HepG2 (cell line): ENCODE data around the gene CCDC88C. TPM values are rescaled to one million over a fixed set of nuclear protein-coding genes. Genes with fewer than 3 reads are reported as not detected.

ENCODE experiments used
- ATAC-seq: fragments of 200-7000 bp; cut with Tn5 transposase; 3 replicates; pipeline ENCODE4 v1.9.1; 2020; ENCODE audit warnings: mild to moderate bottlenecking, moderate library complexity
- BruUV-seq: library from RNA; stranded (reverse); fragments of 400-500 nt; replicated peaks from 2 replicates; lab custom pipeline; 2021; lab: Mats Ljungman, UMichigan
- CTCF ChIA-PET: fragments of 300-600 bp; formaldehyde crosslinking; extraction: SDS; loops from one replicate; lab custom pipeline; 2021; ENCODE audit warnings: low total read pairs, inconsistent platforms, low intra/inter-chr PET ratio; lab: Yijun Ruan, JAX
- POLR2A ChIA-PET: fragments of 350-600 bp; sonication (Branson Sonifier 250); formaldehyde crosslinking; loops from one replicate; lab custom pipeline; 2020; ENCODE audit warnings: antibody characterized with exemption, inconsistent platforms; lab: Yijun Ruan, JAX
- DNase-seq: peaks from one replicate; pipeline ENCODE4 v3.0.0-alpha.2; 2015; ENCODE audit warnings: low spot score
- FAIRE-seq: peaks from 3 replicates; lab custom pipeline; 2011; peaks lifted over from hg19 to GRCh38; lab: Jason Lieb, UNC
- H2AFZ ChIP-seq: one replicate; pipeline ENCODE4 v1.6.1; 2011; ENCODE audit warnings: low read length, inconsistent platforms
- H3K27ac ChIP-seq: fragments of 300-600 bp; 3 replicates; pipeline ENCODE4 v1.8.0; 2011; ENCODE audit warnings: mixed run types, mild to moderate bottlenecking, mixed read lengths, low read length, inconsistent platforms; ENCODE audit not compliant: insufficient read depth; ENCODE audit errors: extremely low read length
- H3K27me3 ChIP-seq, 2 experiments: fragments of 200-600 bp in 1 of 2; 2 replicates in 1 of 2; 3 replicates in 1 of 2; pipeline versions ENCODE4 v1.6.0 to v1.8.0; 2011; ENCODE audit warnings: low read length in 2 of 2, mild to moderate bottlenecking in 2 of 2, moderate library complexity in 2 of 2, inconsistent platforms in 1 of 2; ENCODE audit not compliant: insufficient read depth in 2 of 2, control insufficient read depth in 1 of 2
- H3K36me3 ChIP-seq, 2 experiments: fragments of 200-600 bp in 1 of 2; replicated peaks in 1 of 2; 2 replicates in 1 of 2; 3 replicates in 1 of 2; pipeline versions ENCODE4 v1.5.1 to v1.8.0; 2011; ENCODE audit warnings: low read length in 2 of 2, inconsistent platforms in 1 of 2; ENCODE audit not compliant: insufficient read depth in 2 of 2, control insufficient read depth in 1 of 2
- H3K4me1 ChIP-seq: 2 replicates; pipeline ENCODE4 v1.5.1; 2012; ENCODE audit warnings: low read length, inconsistent platforms; ENCODE audit not compliant: insufficient read depth
- H3K4me2 ChIP-seq: 2 replicates; pipeline ENCODE4 v1.6.0; 2011; ENCODE audit warnings: low read depth, low read length, inconsistent platforms
- H3K4me3 ChIP-seq, 3 experiments: fragments of 200-600 bp in 1 of 3; sonication (generic), shearing (Covaris generic) in 1 of 3; replicated peaks in 1 of 3; 2 replicates each; pipeline ENCODE4 v1.5.1; 2011 to 2016; ENCODE audit warnings: low read length in 3 of 3, inconsistent platforms in 2 of 3, low read depth in 2 of 3, mild to moderate bottlenecking in 2 of 3, control low read depth in 1 of 3, mixed read lengths in 1 of 3; ENCODE audit not compliant: insufficient read depth in 1 of 3
- H3K79me2 ChIP-seq: one replicate; pipeline ENCODE4 v1.6.1; 2011; ENCODE audit warnings: low read length, inconsistent platforms; ENCODE audit not compliant: insufficient read depth
- H3K9ac ChIP-seq: 2 replicates; pipeline ENCODE4 v1.6.0; 2011; ENCODE audit warnings: mild to moderate bottlenecking, low read depth, low read length, inconsistent platforms; ENCODE audit not compliant: insufficient read depth
- H3K9me3 ChIP-seq: 2 replicates; pipeline ENCODE4 v1.5.1; 2012; ENCODE audit warnings: mild to moderate bottlenecking, low read length
- H4K20me1 ChIP-seq: 2 replicates; pipeline ENCODE4 v1.6.0; 2011; ENCODE audit warnings: inconsistent platforms, mild to moderate bottlenecking, low read length, moderate library complexity; ENCODE audit not compliant: insufficient read depth
- ERF ChIP-seq: IDR thresholded peaks from 2 replicates; pipeline ENCODE4 v1.6.1; 2018; ENCODE audit warnings: missing biosample characterization, missing genetic modification reagents
- GABPB1 ChIP-seq: IDR thresholded peaks from 2 replicates; pipeline ENCODE4 v1.6.1; 2016; ENCODE audit warnings: mild to moderate bottlenecking, missing genetic modification reagents, moderate library complexity, missing compliant biosample characterization
- MAFG ChIP-seq: sonication (generic); formaldehyde crosslinking; IDR thresholded peaks from 2 replicates; pipeline ENCODE4 v1.5.1; 2020; ENCODE audit warnings: mild to moderate bottlenecking, missing genetic modification reagents
- NCOA5 ChIP-seq: sonication (generic); formaldehyde crosslinking; IDR thresholded peaks from 2 replicates; pipeline ENCODE4 v1.4.0; 2020; ENCODE audit warnings: missing genetic modification reagents
- NFE2 ChIP-seq: sonication (generic); formaldehyde crosslinking; IDR thresholded peaks from 2 replicates; pipeline ENCODE4 v1.4.0; 2020; ENCODE audit warnings: missing genetic modification reagents
- SRY ChIP-seq: sonication (generic); formaldehyde crosslinking; IDR thresholded peaks from 2 replicates; pipeline ENCODE4 v1.8.0; 2022; ENCODE audit warnings: mild to moderate bottlenecking, missing genetic modification reagents
- ZBTB38 ChIP-seq: sonication (generic); formaldehyde crosslinking; IDR thresholded peaks from 2 replicates; pipeline ENCODE4 v1.5.1; 2020; ENCODE audit warnings: mild to moderate bottlenecking, missing genetic modification reagents
- ZFY ChIP-seq: sonication (generic); formaldehyde crosslinking; IDR thresholded peaks from 2 replicates; pipeline ENCODE4 v1.4.0; 2020; ENCODE audit warnings: missing genetic modification reagents
- ZNF235 ChIP-seq: sonication (generic); formaldehyde crosslinking; IDR thresholded peaks from 2 replicates; pipeline ENCODE4 v1.8.1; 2023; ENCODE audit warnings: mild to moderate bottlenecking, missing genetic modification reagents, borderline replicate concordance
- ZNF256 ChIP-seq: sonication (generic); formaldehyde crosslinking; conservative IDR thresholded peaks from 2 replicates; pipeline ENCODE4 v1.4.0; 2020; ENCODE audit warnings: missing genetic modification reagents
- ZNF264 ChIP-seq: sonication (generic); formaldehyde crosslinking; IDR thresholded peaks from 2 replicates; pipeline ENCODE4 v1.4.0; 2020; ENCODE audit warnings: missing genetic modification reagents
- ZNF550 ChIP-seq: sonication (generic); formaldehyde crosslinking; IDR thresholded peaks from 2 replicates; pipeline ENCODE4 v1.4.0; 2020; ENCODE audit warnings: mild to moderate bottlenecking, missing genetic modification reagents, borderline replicate concordance
- ZNF644 ChIP-seq: IDR thresholded peaks from 2 replicates; pipeline ENCODE4 v1.6.1; 2016; ENCODE audit warnings: low read depth
- ZNF891 ChIP-seq: sonication (generic); formaldehyde crosslinking; IDR thresholded peaks from 2 replicates; pipeline ENCODE4 v1.5.0; 2020; ENCODE audit warnings: mild to moderate bottlenecking, missing genetic modification reagents
- WGBS: methylation state at CpG from one replicate; pipeline ENCODE4 v1.1.6; 2017; ENCODE audit warnings: low lambda C conversion rate; 5-methylcytosine and 5-hydroxymethylcytosine counted together
- in situ Hi-C: cut with HindIII; loops from 2 replicates; pipeline ENCODE4 v1.10.0; 2017; ENCODE audit warnings: low pct_unique_long_range_greater_than_20kb; ENCODE audit not compliant: extremely low pct_ligation_motif_present
- intact Hi-C: fragments of 100-400 bp; cut with micrococcal nuclease; formaldehyde crosslinking; loops from one replicate; pipeline ENCODE4 v1.10.0; 2022; ENCODE audit not compliant: unreplicated experiment
- polyA plus RNA-seq, 8 experiments: library from polyadenylated mRNA; depleted of rRNA in 3 of 8; stranded (reverse) in 7 of 8; unstranded in 1 of 8; fragments of >200 nt; fragmentation: Illumina TruSeq in 4 of 8; extraction: Trizol in 4 of 8; gene quantifications; 2 replicates each; pipeline versions ENCODE4 v1.2.1 to v1.2.3, GENCODE V29; 2011 to 2016; ENCODE audit warnings: low read depth in 4 of 8, missing spikeins in 1 of 8, mixed read lengths in 1 of 8; ENCODE audit not compliant: insufficient read depth in 1 of 8
- total RNA-seq, 5 experiments: library from RNA; depleted of rRNA; stranded (reverse); fragments of >200 nt; fragmentation: Illumina TruSeq; extraction: Trizol; gene quantifications; 2 replicates each; pipeline ENCODE4 v1.2.3, GENCODE V29; 2016; ENCODE audit warnings: low read depth in 1 of 5
- TF ChIP-seq, protein P1 (sequence below): sonication (generic); formaldehyde crosslinking; IDR thresholded peaks from 2 replicates; pipeline ENCODE4 v1.8.1; 2023; ENCODE audit warnings: mild to moderate bottlenecking, missing genetic modification reagents, borderline replicate concordance
- TF ChIP-seq, protein P2 (sequence below): sonication (generic); formaldehyde crosslinking; IDR thresholded peaks from 2 replicates; pipeline ENCODE4 v1.5.1; 2020; ENCODE audit warnings: mild to moderate bottlenecking, moderate library complexity, missing genetic modification reagents
- TF ChIP-seq, protein P3 (sequence below): sonication (generic); formaldehyde crosslinking; IDR thresholded peaks from 2 replicates; pipeline ENCODE4 v1.8.1; 2023; ENCODE audit warnings: mild to moderate bottlenecking, moderate library complexity, missing genetic modification reagents
- TF ChIP-seq, protein P4 (sequence below): sonication (generic); formaldehyde crosslinking; IDR thresholded peaks from 2 replicates; pipeline ENCODE4 v1.8.1; 2023; ENCODE audit warnings: mild to moderate bottlenecking, inconsistent platforms, moderate library complexity, missing genetic modification reagents, borderline replicate concordance

Gene CCDC88C
- total and polyA plus RNA-seq, 2 of the 13 experiments (the other 11 are each of a cell fraction or from before 2014, with no cell fraction given): 3.6 to 11.7 TPM

DNA sequence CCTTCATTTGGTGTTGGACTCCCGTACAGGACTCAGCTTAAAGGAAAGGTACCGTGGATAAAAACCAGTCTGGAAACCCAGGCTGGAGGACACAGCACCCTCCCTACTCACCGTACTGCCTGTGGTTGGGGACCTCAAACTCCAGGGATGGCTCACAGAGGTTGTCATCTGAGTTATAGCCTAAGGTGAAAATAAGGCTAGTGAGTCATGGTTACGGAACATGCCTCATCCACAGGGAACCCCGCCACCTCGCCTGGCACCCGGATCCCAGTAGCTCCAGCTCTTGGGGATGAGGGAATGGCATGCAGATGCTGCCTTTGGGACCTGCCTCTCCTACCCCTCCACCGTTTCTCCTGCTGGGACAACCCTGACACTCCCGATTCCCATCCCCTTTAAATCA, 136.3 kb downstream of the CCDC88C start:
- Histone ChIP-seq H3K27me3 (no peaks in the 10 kb centered on the region), H3K27ac (no peak overlapping the region), H4K20me1 (no peaks in the 10 kb centered on the region), H2AFZ (no peak overlapping the region), H3K36me3 (peaks cover 11 to 71% of the 10 kb centered on the region in 2 experiments; a peak in 4 of 5 replicates), H3K4me3 (no peak overlapping the region), H3K79me2 (no peaks in the 10 kb centered on the region), H3K4me1 (peaks cover 4% of the 10 kb centered on the region; the same call in 1 of the 2 replicates), H3K9ac (no peak overlapping the region), H3K4me2 (no peak overlapping the region), H3K9me3 (no peaks in the 10 kb centered on the region)
- ATAC-seq (no peak), DNase-seq (no peak), FAIRE-seq (no peak)
- no TSS peak for BruUV-seq
- ChIA-PET CTCF (no interaction called here), POLR2A (no interaction called here)
- intact Hi-C loops: no loop called here
- TF ChIP-seq ZNF891 (CRISPR knock-in tag): no peak
- TF ChIP-seq ZNF256 (CRISPR knock-in tag): no peak
- no peak for TF ChIP-seq GABPB1 (CRISPR knock-in tag)
- no peak for TF ChIP-seq ZNF264 (CRISPR knock-in tag)
- no peak for TF ChIP-seq ZNF235
- TF ChIP-seq, protein P1, sequence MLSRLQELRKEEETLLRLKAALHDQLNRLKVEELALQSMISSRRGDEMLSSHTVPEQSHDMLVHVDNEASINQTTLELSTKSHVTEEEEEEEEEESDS (CRISPR knock-in tag): no peak
- TF ChIP-seq ZNF644 (CRISPR knock-in tag): no peak
- no peak for TF ChIP-seq MAFG (CRISPR knock-in tag)
- TF ChIP-seq ZNF550 (CRISPR knock-in tag): no peak
- TF ChIP-seq NCOA5: no peak
- no peak for TF ChIP-seq NFE2
- TF ChIP-seq, protein P2, sequence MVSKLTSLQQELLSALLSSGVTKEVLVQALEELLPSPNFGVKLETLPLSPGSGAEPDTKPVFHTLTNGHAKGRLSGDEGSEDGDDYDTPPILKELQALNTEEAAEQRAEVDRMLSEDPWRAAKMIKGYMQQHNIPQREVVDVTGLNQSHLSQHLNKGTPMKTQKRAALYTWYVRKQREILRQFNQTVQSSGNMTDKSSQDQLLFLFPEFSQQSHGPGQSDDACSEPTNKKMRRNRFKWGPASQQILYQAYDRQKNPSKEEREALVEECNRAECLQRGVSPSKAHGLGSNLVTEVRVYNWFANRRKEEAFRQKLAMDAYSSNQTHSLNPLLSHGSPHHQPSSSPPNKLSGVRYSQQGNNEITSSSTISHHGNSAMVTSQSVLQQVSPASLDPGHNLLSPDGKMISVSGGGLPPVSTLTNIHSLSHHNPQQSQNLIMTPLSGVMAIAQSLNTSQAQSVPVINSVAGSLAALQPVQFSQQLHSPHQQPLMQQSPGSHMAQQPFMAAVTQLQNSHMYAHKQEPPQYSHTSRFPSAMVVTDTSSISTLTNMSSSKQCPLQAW (CRISPR knock-in tag): no peak
- TF ChIP-seq ZFY: no peak
- TF ChIP-seq SRY (CRISPR knock-in tag): no peak
- no peak for TF ChIP-seq ZBTB38 (CRISPR knock-in tag)
- TF ChIP-seq, protein P3, sequence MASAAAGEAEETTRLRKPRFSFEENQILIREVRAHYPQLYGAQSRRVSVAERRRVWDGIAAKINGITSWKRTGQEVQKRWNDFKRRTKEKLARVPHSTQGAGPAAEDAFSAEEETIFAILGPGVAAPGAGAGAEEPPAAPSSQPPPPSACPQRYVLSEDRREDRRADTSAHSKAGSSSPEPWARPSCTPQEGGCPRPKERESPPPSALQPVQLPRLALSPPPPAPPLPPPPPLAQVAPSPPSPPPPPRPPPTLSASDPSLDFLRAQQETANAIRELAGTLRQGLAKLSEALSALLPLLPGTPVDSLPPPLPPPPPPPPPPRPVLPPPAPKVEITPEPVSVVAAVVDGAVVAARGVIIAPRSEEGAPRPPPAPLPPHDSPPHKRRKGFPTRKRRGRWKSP (CRISPR knock-in tag): no peak
- TF ChIP-seq, protein P4, sequence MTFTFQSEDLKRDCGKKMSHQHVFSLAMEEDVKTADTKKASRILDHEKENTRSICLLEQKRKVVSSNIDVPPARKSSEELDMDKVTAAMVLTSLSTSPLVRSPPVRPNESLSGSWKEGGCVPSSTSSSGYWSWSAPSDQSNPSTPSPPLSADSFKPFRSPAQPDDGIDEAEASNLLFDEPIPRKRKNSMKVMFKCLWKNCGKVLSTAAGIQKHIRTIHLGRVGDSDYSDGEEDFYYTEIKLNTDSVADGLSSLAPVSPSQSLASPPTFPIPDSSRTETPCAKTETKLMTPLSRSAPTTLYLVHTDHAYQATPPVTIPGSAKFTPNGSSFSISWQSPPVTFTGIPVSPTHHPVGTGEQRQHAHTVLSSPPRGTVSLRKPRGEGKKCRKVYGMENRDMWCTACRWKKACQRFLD (CRISPR knock-in tag): no peak
- TF ChIP-seq ERF (CRISPR knock-in tag): no peak
- in situ Hi-C loops: loop anchor here (10.0 kb wide), 1 partner anchor 377 kb away; no protein-coding TSS in a partner anchor
- 95% methylated on average over 9 of the region's 9 CpGs for WGBS
